Stimulated activated naive B cell treated with anti-CD40 and anti-IgM and Interleukin-4, amounts not matched to agents 10 μg/mL and 1 μg/mL and 100 μg/mL, for 72 hours (primary cell): Measurements from ENCODE around the gene POLR2C.

ENCODE experiments used
- ATAC-seq, 2 donors: fragments of 150-1000 bp; cut with Tn5 transposase; replicated peaks; 2 replicates each; pipeline ENCODE4 v1.10.0; 2021; ENCODE audit warnings: moderate library complexity in 1 of 2
- DNase-seq: peaks from one replicate; pipeline ENCODE4 v3.0.0; 2021
- H3K27ac Mint-ChIP-seq: one replicate; pipeline ENCODE4 v1.8.0; 2022; ENCODE audit warnings: mild to moderate bottlenecking, mixed read lengths
- H3K27me3 Mint-ChIP-seq, 2 donors: one replicate each; pipeline ENCODE4 v1.8.0; 2022; ENCODE audit warnings: mixed read lengths in 2 of 2
- H3K36me3 Mint-ChIP-seq, 2 donors: one replicate each; pipeline ENCODE4 v1.8.0; 2022; ENCODE audit warnings: mixed read lengths in 2 of 2, mild to moderate bottlenecking in 1 of 2
- H3K4me1 Mint-ChIP-seq, 2 donors: one replicate each; pipeline ENCODE4 v1.8.0; 2022; ENCODE audit warnings: mixed read lengths in 2 of 2, mild to moderate bottlenecking in 1 of 2
- H3K4me3 Mint-ChIP-seq, 2 donors: one replicate each; pipeline ENCODE4 v1.8.0; 2022; ENCODE audit warnings: mild to moderate bottlenecking in 2 of 2, mixed read lengths in 2 of 2, moderate library complexity in 1 of 2
- H3K9me3 Mint-ChIP-seq, 2 donors: one replicate each; pipeline ENCODE4 v1.8.0; 2022; ENCODE audit warnings: mixed read lengths in 2 of 2, mild to moderate bottlenecking in 1 of 2

The POLR2C gene

DNA sequence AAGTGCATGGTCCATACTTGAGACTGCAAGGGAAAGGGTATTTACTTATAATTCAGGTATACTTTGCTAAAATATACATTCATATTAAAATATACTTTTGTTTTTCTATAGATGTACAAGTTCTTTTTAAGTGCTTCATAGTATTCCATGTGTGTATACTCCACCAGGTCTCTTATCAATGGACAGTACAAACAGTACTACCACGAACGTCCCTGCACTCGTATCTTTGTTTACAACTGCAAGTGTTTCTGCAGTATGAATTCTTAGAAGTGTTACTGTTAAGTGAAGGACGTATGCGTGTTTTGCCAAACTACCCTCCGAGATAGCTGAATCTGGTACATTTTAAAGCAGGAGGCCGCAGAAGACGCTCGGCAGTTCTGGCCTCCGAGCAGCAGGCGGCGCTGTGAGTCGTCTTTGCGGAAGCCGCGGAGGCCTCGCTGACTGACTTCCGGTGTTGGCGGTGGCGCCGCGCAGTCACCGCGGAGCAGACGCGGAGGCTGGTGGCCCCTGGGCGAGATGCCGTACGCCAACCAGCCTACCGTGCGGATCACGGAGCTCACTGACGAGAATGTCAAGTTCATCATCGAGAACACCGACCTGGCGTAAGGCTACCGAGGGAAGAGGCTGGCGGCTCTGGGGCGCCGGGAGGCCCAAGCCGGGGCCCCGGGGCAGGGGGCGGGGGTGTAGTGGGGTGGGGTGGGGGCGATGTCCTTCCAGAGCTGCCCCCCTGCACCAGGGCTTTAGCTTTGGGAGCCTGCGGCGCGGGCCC is at the start of gene POLR2C:
Gene POLR2C (plus strand): TSS at position 471 of the 769 bp plus-strand sequence. CDS start 46 bp downstream, at position 517.
- Mint-ChIP-seq H3K9me3 (no peaks in the 10 kb centered on the region), H3K4me3 (peak within 1 kb of the TSS; percentile 90 to 100), H3K27ac (peak within 1 kb of the TSS; percentile 100), H3K4me1 (peaks cover 24 to 32% of the 10 kb centered on the region in 2 donors), H3K27me3 (no peaks in the 10 kb centered on the region), H3K36me3 (peaks cover 25 to 53% of the 10 kb centered on the region in 2 donors)
- peak; percentile 85 for DNase-seq
- peak; percentile 98 to 99 for ATAC-seq

DNA sequence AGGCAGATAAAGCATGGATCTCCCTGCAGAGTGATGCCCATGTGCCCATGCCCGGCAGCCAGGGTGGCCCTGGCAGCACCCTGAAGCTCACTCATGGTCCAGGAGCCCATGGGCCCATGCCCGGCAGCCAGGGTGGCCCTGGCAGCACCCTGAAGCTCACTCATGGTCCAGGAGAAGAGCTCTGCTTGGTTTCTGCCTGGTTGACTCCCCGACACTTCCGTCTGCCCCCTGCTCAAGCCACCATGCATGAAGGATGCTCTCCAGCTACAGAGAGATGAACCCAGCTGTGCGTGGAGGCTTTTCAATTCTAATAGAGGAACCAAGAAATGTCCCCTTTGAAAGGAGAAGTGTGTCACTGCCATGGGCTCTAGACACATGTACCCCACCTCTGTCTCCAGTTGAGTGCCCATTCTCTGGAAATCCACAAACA is 49.2 kb upstream of the POLR2C start:
- H3K27me3 Mint-ChIP-seq = no peaks in the 10 kb centered on the region
- peaks cover 80 to 93% of the 10 kb centered on the region in 2 donors for H3K4me1 Mint-ChIP-seq
- H3K27ac Mint-ChIP-seq = peak overlapping the region; percentile 98
- DNase-seq (peak; percentile 84), ATAC-seq (peak; percentile 79 to 81)
- peak overlapping the region; percentile 91 to 93 for H3K4me3 Mint-ChIP-seq
- peaks cover 40 to 51% of the 10 kb centered on the region in 2 donors for H3K36me3 Mint-ChIP-seq
- H3K9me3 Mint-ChIP-seq = peaks cover 0 to 5% of the 10 kb centered on the region in 2 donors

DNA sequence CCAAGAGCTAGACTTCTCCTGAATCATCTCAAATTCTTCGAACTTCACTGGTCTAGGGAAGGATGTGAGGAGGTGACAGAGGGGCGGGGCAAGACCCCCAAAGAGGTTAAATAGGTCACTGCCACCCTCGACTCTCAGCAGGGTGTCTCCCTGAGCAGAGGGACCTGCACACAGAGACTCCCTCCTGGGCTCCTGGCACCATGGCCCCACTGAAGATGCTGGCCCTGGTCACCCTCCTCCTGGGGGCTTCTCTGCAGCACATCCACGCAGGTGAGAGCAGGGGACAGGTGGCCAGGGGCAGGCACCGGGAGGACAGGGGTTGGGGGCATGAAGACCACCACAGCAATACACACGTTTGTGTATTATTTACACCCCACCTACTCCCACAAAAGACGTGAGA is 48.7 kb upstream of the POLR2C start:
- Mint-ChIP-seq H3K36me3 (peaks cover 40 to 54% of the 10 kb centered on the region in 2 donors), H3K4me3 (peak overlapping the region; percentile 91 to 93), H3K4me1 (peaks cover 83 to 97% of the 10 kb centered on the region in 2 donors), H3K27me3 (no peaks in the 10 kb centered on the region), H3K9me3 (peaks cover 0 to 5% of the 10 kb centered on the region in 2 donors), H3K27ac (peak overlapping the region; percentile 98)
- no peak for DNase-seq
- ATAC-seq = peak; percentile 52 to 57

DNA sequence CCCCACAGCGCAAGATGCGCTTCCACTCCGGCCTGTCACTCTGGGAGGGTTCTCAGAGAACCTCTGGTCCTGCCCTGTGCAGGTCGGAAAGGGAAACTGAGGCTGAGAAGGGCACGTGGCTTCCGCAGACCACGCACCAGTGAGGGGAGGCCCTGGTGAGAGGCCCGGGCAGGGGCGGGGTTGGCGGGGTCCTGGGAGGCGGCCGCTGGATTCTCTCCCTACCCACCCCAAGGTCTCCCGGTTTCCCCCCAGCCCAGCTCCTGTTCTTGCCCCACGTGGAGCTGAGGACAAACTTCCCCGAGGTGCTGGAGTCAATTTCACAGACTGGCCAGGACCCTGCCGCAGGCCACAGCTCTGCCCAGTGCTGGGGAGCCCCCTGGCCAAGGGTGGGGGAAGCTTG is 46.4 kb upstream of the POLR2C start:
- peaks cover 0 to 3% of the 10 kb centered on the region in 2 donors for H3K9me3 Mint-ChIP-seq
- ATAC-seq (no peak), DNase-seq (no peak)
- peak overlapping the region; percentile 93 to 95 for H3K4me3 Mint-ChIP-seq
- H3K27me3 Mint-ChIP-seq = no peaks in the 10 kb centered on the region
- peaks cover 65 to 84% of the 10 kb centered on the region in 2 donors for H3K4me1 Mint-ChIP-seq
- H3K36me3 Mint-ChIP-seq = peaks cover 42 to 50% of the 10 kb centered on the region in 2 donors
- H3K27ac Mint-ChIP-seq = peak overlapping the region; percentile 97

DNA sequence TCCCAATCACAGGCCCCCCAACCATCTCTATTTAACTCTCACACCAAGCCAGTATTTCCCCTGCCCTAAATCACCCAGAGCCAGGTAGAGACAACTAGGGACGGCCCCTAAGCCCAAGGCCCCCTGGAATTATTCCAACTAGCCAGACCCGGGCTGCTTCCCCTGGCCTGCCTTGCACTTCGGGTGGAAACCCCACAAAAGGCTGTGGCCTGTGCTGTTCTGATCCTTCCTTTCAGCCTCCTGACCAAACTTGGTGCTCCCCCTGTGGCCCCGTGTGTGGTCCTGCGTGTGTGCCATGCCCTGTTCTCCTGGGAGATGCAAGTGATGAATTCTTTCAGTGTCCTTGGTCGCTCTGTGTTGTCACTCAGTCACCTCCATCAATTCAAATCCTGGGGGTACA is 43.0 kb upstream of the POLR2C start:
- Mint-ChIP-seq H3K27me3 (no peaks in the 10 kb centered on the region), H3K36me3 (peaks cover 27 to 35% of the 10 kb centered on the region in 2 donors), H3K27ac (no peak overlapping the region), H3K4me3 (no peak overlapping the region), H3K9me3 (no peaks in the 10 kb centered on the region), H3K4me1 (peaks cover 40 to 52% of the 10 kb centered on the region in 2 donors)
- ATAC-seq (no peak), DNase-seq (no peak)

DNA sequence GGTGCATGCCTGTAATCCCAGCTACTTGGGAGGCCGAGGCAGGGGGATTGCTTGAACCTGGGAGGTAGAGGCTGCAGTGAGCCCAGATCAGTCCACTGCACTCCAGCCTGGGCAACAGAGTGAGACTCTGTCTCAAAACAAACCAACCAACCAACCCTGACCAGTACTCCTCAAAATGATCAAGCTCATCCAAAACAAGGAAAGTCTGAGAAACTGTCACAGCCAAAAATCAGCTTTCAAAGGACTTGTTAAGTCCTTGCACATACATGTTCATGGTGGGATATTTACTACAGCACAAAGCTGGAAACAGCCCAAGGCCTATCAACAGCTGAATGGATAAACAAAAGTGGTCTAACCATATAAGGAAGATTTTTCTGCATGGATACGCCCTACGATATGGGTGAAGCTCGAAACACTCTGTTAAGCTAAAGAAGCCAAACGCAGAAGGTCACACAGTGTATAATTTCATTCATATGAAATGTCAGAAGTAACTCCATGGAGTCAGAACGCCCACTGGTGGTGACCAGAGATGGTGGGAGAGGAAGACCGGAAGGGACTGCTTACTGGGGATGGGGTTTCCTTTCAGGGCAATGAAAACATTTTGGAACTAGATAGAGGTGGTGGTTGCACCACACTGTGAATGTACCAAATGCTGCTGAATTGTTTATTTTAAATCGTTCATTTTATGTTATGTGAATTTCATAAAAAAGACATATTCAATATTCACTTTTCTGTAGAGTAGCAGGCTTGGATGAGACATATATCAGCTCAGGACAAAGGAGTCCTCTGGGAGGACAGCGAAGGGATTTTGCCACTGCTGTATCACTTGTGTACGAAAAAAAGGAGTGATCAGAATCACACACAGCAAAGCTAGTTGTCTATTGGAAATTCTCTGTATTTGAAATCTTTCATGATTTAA is 40.2 kb upstream of the POLR2C start:
- no peaks in the 10 kb centered on the region for H3K27me3 Mint-ChIP-seq
- no peaks in the 10 kb centered on the region for H3K9me3 Mint-ChIP-seq
- peaks cover 15 to 24% of the 10 kb centered on the region in 2 donors for H3K4me1 Mint-ChIP-seq
- no peak overlapping the region for H3K4me3 Mint-ChIP-seq
- H3K36me3 Mint-ChIP-seq = peaks cover 16 to 20% of the 10 kb centered on the region in 2 donors
- ATAC-seq (peak in 1 of 2 donors; percentile 28), DNase-seq (no peak)
- H3K27ac Mint-ChIP-seq = no peak overlapping the region

DNA sequence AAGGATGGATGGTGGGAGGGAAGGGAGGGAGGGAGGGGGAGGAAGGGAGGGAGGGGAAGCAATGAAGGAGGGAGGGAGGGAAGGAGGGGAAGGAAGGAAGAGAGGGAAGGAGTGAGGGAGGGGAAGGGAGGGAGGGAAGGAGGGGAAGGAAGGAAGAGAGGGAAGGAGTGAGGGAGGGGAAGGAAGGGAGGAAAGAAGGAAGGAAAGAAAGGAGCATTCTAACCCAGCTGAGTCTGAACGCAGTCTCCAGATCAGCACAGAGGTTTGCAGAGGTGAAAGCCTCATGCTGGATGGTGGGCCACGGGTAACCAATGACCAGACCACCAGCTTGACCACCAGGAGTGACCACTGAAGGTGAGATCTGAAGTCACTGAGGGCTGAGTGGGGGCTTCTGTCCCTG is 39.3 kb upstream of the POLR2C start:
- Mint-ChIP-seq H3K4me3 (no peak overlapping the region), H3K27ac (no peak overlapping the region), H3K27me3 (no peaks in the 10 kb centered on the region), H3K36me3 (peaks cover 22 to 24% of the 10 kb centered on the region in 2 donors), H3K4me1 (peaks cover 10 to 15% of the 10 kb centered on the region in 2 donors), H3K9me3 (no peaks in the 10 kb centered on the region)
- ATAC-seq = no peak
- DNase-seq = no peak

DNA sequence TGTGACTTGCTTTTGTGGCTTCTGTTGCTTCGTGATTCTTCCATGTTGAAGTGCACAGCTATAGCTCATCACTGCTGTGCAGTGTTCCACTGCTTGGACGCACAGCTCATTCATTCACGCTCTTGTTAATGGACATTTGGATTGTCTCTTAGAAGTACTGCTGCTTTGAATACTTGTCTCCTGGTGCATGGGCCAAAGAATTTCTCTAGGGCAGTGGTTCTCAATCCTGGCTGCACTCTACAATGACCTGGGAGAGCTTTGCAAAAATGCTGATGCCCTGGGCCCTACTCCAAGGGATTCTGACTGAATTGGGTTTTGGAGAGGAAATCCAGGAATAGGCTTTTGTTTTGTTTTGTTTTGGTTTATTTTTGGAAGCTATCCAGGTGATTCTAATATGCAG is 37.9 kb upstream of the POLR2C start:
- Mint-ChIP-seq H3K4me1 (peaks cover 3 to 4% of the 10 kb centered on the region in 2 donors), H3K27ac (no peak overlapping the region), H3K27me3 (no peaks in the 10 kb centered on the region), H3K9me3 (no peaks in the 10 kb centered on the region), H3K36me3 (peaks cover 32 to 33% of the 10 kb centered on the region in 2 donors), H3K4me3 (no peak overlapping the region)
- DNase-seq (no peak), ATAC-seq (no peak)

DNA sequence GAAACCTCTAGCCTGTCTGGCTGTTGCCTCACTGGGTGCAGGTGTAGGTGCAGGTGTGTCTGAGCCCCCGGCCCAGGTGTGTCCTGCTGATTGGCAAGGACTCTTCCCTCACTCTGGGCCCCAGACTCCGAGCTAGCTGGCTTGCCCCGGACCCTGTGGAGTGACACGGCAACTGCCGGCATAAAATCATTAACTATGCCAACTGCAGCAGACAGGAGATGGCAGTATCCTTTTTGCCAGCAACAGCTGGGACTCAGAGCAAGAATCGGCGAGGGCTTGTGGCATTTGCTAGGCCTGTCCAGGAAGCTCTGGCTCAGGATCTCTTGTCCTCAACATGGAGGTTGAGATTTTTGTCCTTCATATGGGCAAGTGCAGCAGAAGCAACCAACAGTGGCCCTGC is 36.1 kb upstream of the POLR2C start:
- peaks cover 0 to 3% of the 10 kb centered on the region in 2 donors for H3K4me1 Mint-ChIP-seq
- H3K9me3 Mint-ChIP-seq = no peaks in the 10 kb centered on the region
- H3K36me3 Mint-ChIP-seq = peaks cover 46 to 48% of the 10 kb centered on the region in 2 donors
- no peaks in the 10 kb centered on the region for H3K27me3 Mint-ChIP-seq
- H3K4me3 Mint-ChIP-seq = no peak overlapping the region
- DNase-seq (no peak), ATAC-seq (no peak)
- no peak overlapping the region for H3K27ac Mint-ChIP-seq

DNA sequence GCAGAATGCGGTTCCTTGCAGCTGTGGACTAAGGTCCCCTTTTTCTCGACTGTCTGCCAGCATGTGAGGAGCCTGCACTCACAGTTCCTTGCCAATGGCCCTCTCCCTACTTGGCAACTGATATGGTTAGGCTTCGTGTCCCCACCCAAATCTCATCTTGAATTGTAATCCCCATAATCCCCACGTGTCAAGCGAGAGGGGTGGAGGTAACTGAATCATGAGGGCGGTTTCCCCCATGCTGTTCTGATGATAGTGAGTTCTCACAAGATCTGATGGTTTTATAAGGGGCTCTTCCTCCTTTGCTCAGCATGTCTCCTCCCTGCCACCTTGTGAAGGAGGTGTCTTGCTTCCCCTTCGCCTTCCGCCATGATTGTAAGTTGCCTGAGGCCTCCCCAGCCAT is 35.2 kb upstream of the POLR2C start:
- ATAC-seq (no peak), DNase-seq (no peak)
- no peak overlapping the region for H3K27ac Mint-ChIP-seq
- peaks cover 0 to under 1% of the 10 kb centered on the region in 2 donors for H3K4me1 Mint-ChIP-seq
- H3K36me3 Mint-ChIP-seq = peaks cover 50% of the 10 kb centered on the region in 2 donors
- no peak overlapping the region for H3K4me3 Mint-ChIP-seq
- H3K27me3 Mint-ChIP-seq = no peaks in the 10 kb centered on the region
- no peaks in the 10 kb centered on the region for H3K9me3 Mint-ChIP-seq

DNA sequence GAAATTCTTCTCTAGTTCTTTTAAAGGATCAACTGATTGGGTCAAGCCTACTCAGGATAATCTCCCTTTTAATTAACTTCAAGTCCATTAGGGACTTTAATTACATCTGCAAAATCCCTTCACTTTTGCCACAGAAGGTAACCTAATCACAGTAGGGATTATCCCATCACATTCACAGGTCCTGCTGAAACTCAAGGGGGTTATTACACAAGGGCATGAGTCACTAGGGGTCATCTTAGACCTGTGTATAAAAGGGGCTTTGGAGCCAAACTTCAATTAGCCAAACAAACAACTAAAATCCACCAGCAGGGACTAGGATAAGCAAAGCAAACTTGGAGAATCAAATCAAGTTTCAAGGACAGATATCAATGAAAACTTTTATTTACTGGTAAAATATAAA is 34.7 kb upstream of the POLR2C start:
- ATAC-seq = no peak
- peaks cover 50 to 52% of the 10 kb centered on the region in 2 donors for H3K36me3 Mint-ChIP-seq
- no peak for DNase-seq
- no peak overlapping the region for H3K27ac Mint-ChIP-seq
- H3K4me3 Mint-ChIP-seq = no peak overlapping the region
- H3K4me1 Mint-ChIP-seq = no peaks in the 10 kb centered on the region
- no peaks in the 10 kb centered on the region for H3K27me3 Mint-ChIP-seq
- H3K9me3 Mint-ChIP-seq = no peaks in the 10 kb centered on the region

DNA sequence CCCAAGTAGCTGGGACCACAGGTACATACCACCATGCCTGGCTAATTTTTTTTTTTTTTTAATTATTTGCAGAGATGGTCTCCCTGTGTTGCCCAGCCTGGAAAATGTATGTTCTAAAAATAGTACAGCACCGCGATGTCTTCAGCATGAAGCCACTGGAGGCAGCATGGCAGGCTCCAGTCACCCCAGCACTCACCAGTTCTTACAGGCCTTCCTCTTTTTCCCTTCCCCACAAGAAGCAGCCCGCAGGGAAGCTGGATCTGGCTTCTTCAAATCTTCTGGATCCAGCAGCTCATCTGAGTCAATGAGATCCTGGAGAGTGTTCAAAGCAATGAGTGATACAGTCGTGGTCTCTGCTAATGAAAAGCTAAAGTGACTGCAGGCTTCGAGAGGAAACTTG is 31.5 kb upstream of the POLR2C start:
- Mint-ChIP-seq H3K4me1 (no peaks in the 10 kb centered on the region), H3K27me3 (no peaks in the 10 kb centered on the region), H3K4me3 (no peak overlapping the region), H3K36me3 (peaks cover 56 to 65% of the 10 kb centered on the region in 2 donors), H3K9me3 (no peaks in the 10 kb centered on the region), H3K27ac (no peak overlapping the region)
- DNase-seq (no peak), ATAC-seq (no peak)

DNA sequence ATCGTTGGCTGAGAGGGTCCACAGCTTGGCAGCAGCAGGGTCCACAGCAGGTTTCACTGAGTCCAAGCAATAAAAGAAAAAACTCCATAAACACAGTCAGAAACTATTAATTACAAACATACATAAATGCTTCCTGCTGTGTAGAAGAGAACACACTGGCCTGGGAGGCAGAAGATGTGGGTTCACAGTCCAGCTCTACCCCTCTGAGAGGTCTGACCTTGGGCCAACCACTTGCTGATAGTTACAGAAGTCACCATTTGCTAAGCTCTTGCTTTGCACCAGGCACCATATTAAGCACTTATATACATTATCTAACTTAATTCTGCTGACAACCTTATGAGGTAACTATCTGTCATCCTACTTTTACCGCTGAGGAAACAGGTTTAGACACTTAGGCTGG is 30.0 kb upstream of the POLR2C start:
- Mint-ChIP-seq H3K36me3 (peaks cover 54 to 57% of the 10 kb centered on the region in 2 donors), H3K4me1 (no peaks in the 10 kb centered on the region), H3K27ac (no peak overlapping the region), H3K27me3 (no peaks in the 10 kb centered on the region), H3K4me3 (no peak overlapping the region), H3K9me3 (no peaks in the 10 kb centered on the region)
- ATAC-seq (no peak), DNase-seq (no peak)

DNA sequence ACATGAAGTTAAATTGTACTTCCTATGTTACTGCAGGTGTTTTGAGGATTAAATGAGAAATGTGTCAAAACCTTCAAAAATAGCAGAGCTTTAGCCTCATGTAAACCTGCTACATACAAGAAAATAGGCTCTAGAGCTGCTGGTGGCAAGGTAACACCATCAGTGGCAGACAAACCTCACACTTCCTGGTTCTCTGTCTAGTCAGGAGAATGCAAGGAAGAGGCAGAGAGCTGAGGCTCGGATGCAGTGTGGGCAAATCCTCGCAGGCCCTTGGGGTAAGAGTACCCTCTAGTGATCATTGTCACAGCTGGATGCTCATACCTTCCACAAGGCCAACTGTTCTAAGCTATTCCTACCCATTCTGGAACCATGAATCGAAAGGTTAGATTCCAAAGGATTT is 29.5 kb upstream of the POLR2C start:
- no peaks in the 10 kb centered on the region for H3K9me3 Mint-ChIP-seq
- DNase-seq (no peak), ATAC-seq (no peak)
- no peak overlapping the region for H3K4me3 Mint-ChIP-seq
- no peaks in the 10 kb centered on the region for H3K4me1 Mint-ChIP-seq
- peaks cover 49 to 53% of the 10 kb centered on the region in 2 donors for H3K36me3 Mint-ChIP-seq
- H3K27ac Mint-ChIP-seq = no peak overlapping the region
- no peaks in the 10 kb centered on the region for H3K27me3 Mint-ChIP-seq
